Loucy (cell line): ENCODE results near the gene TGFB3.

Experiments used
- H2AFZ ChIP-seq: fragments of 200-600 bp; sonication (generic); 2 replicates; pipeline ENCODE4 v1.6.0; 2016; ENCODE audit warnings: antibody characterized with exemption, mild to moderate bottlenecking, low read length, moderate library complexity
- H3F3A ChIP-seq: fragments of 200-600 bp; 2 replicates; pipeline ENCODE4 v1.6.0; 2016; ENCODE audit warnings: antibody characterized with exemption, low read depth, mild to moderate bottlenecking
- H3K27me3 ChIP-seq: fragments of 200-600 bp; sonication (generic); 2 replicates; pipeline ENCODE4 v1.6.1; 2014; ENCODE audit warnings: low read length, mild to moderate bottlenecking; ENCODE audit not compliant: insufficient read depth, poor library complexity, severe bottlenecking
- H3K36me3 ChIP-seq: fragments of 200-600 bp; sonication (generic); 2 replicates; pipeline ENCODE4 v1.6.1; 2016; ENCODE audit warnings: low read length; ENCODE audit not compliant: insufficient read depth
- H3K4me1 ChIP-seq: fragments of 200-600 bp; sonication (generic); 2 replicates; pipeline ENCODE4 v1.5.1; 2014; ENCODE audit warnings: low read length, mild to moderate bottlenecking; ENCODE audit not compliant: insufficient read depth, poor library complexity, severe bottlenecking
- H3K4me2 ChIP-seq: fragments of 200-600 bp; sonication (generic); 2 replicates; pipeline ENCODE4 v1.6.0; 2014; ENCODE audit warnings: antibody characterized with exemption, low read length, low read depth, mild to moderate bottlenecking; ENCODE audit not compliant: poor library complexity, severe bottlenecking
- H3K4me3 ChIP-seq: fragments of 200-600 bp; sonication (generic); 2 replicates; pipeline ENCODE4 v1.5.1; 2014; ENCODE audit warnings: low read length, mild to moderate bottlenecking, mixed read lengths; ENCODE audit not compliant: poor library complexity, severe bottlenecking
- H3K79me2 ChIP-seq: fragments of 200-600 bp; sonication (generic); 2 replicates; pipeline ENCODE4 v1.6.1; 2014; ENCODE audit warnings: low read length; ENCODE audit not compliant: insufficient read depth
- H3K9ac ChIP-seq: fragments of 200-600 bp; sonication (generic); 2 replicates; pipeline ENCODE4 v1.6.0; 2014; ENCODE audit warnings: mild to moderate bottlenecking, low read depth, low read length, moderate library complexity; ENCODE audit not compliant: poor library complexity, severe bottlenecking
- H3K9me2 ChIP-seq: fragments of 200-600 bp; sonication (generic); replicated peaks from 2 replicates; pipeline ENCODE4 v1.6.1; 2016; ENCODE audit warnings: low read depth, low read length, mixed read lengths
- H3K9me3 ChIP-seq: fragments of 200-600 bp; sonication (generic); 2 replicates; pipeline ENCODE4 v1.6.1; 2014; ENCODE audit warnings: mild to moderate bottlenecking, antibody characterized with exemption, low read length, low read depth; ENCODE audit not compliant: insufficient read depth
- H4K20me1 ChIP-seq: fragments of 200-600 bp; sonication (generic); 2 replicates; pipeline ENCODE4 v1.6.0; 2014; ENCODE audit warnings: antibody characterized with exemption, low read length, mild to moderate bottlenecking; ENCODE audit not compliant: insufficient read depth, poor library complexity, severe bottlenecking
- CTCF ChIP-seq: fragments of 200-600 bp; sonication (generic); conservative IDR thresholded peaks from 2 replicates; pipeline ENCODE4 v1.5.1; 2014; ENCODE audit warnings: mild to moderate bottlenecking, antibody characterized with exemption, low read length
- EZH2phosphoT487 ChIP-seq: fragments of 200-600 bp; IDR thresholded peaks from 2 replicates; pipeline ENCODE4 v1.6.1; 2018; ENCODE audit warnings: antibody characterized with exemption, mild to moderate bottlenecking, moderate library complexity, borderline replicate concordance

Gene TGFB3

GRCh38 chr14:75946785-75947184, 35.0 kb downstream of the TGFB3 start:
- H3K4me2 ChIP-seq: no peak overlapping the region
- no peaks in the 10 kb centered on the region for H3K9me3 ChIP-seq
- H3F3A ChIP-seq: no peaks in the 10 kb centered on the region

GRCh38 chr14:75944607-75945241, 37.1 kb downstream of the TGFB3 start:
- Histone ChIP-seq H3K9me2 (no peaks in the 10 kb centered on the region), H3K27me3 (no peaks in the 10 kb centered on the region), H3K9ac (no peak overlapping the region), H3K36me3 (no peaks in the 10 kb centered on the region; the same call in 1 of the 2 replicates), H3K4me3 (no peak overlapping the region), H2AFZ (no peak overlapping the region), H4K20me1 (no peaks in the 10 kb centered on the region), H3K4me2 (no peak overlapping the region), H3K79me2 (no peaks in the 10 kb centered on the region), H3F3A (no peaks in the 10 kb centered on the region), H3K9me3 (no peaks in the 10 kb centered on the region), H3K4me1 (no peaks in the 10 kb centered on the region)
- TF ChIP-seq CTCF (no peak), EZH2phosphoT487 (no peak)

More at GRCh38 chr14:75946785-75947184, 35.0 kb downstream of the TGFB3 start:
- Histone ChIP-seq H2AFZ (no peak overlapping the region), H3K9ac (no peak overlapping the region), H3K36me3 (no peaks in the 10 kb centered on the region; the same call in 1 of the 2 replicates), H3K27me3 (no peaks in the 10 kb centered on the region), H3K79me2 (no peaks in the 10 kb centered on the region), H4K20me1 (no peaks in the 10 kb centered on the region), H3K4me3 (no peak overlapping the region), H3K4me1 (no peaks in the 10 kb centered on the region), H3K9me2 (no peaks in the 10 kb centered on the region)
- no peak for TF ChIP-seq EZH2phosphoT487
- TF ChIP-seq CTCF: no peak

GRCh38 chr14:75941030-75941429, 40.8 kb downstream of the TGFB3 start:
- no peaks in the 10 kb centered on the region for H3K79me2 ChIP-seq
- no peaks in the 10 kb centered on the region for H4K20me1 ChIP-seq
- no peak overlapping the region for H3K4me2 ChIP-seq
- H3K9ac ChIP-seq: no peak overlapping the region
- no peak overlapping the region for H3K4me3 ChIP-seq
- no peaks in the 10 kb centered on the region for H3K27me3 ChIP-seq
- no peaks in the 10 kb centered on the region for H3K4me1 ChIP-seq
- no peaks in the 10 kb centered on the region for H3K9me2 ChIP-seq
- no peaks in the 10 kb centered on the region for H3K9me3 ChIP-seq
- H3K36me3 ChIP-seq: peaks cover 3% of the 10 kb centered on the region; the same call in 1 of the 2 replicates
- no peaks in the 10 kb centered on the region for H3F3A ChIP-seq
- TF ChIP-seq CTCF: no peak
- TF ChIP-seq EZH2phosphoT487: no peak
- H2AFZ ChIP-seq: no peak overlapping the region
